ENCODE data around the gene RPL22L1.

DNA sequence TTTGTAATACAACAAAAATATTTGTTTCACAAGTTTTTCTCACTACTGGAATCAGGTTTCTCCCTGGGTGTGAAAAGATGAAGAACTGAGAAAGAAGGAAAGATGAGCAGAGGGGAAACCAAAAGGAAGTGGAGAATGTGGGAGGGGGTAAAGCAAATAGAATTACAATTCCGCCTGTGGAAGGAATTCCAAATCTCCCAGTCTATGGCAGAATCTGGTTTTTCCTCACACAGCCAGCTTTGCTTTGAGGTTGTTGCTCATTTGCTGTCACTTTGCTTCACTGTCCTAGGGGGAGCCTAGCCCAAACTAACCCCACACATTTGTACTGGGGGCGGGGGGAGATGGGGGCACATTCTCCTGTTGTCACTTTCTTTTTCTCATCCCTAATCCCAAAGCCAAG is 43.9 kb downstream of the RPL22L1 start:
- TF ChIP-seq, protein P1, sequence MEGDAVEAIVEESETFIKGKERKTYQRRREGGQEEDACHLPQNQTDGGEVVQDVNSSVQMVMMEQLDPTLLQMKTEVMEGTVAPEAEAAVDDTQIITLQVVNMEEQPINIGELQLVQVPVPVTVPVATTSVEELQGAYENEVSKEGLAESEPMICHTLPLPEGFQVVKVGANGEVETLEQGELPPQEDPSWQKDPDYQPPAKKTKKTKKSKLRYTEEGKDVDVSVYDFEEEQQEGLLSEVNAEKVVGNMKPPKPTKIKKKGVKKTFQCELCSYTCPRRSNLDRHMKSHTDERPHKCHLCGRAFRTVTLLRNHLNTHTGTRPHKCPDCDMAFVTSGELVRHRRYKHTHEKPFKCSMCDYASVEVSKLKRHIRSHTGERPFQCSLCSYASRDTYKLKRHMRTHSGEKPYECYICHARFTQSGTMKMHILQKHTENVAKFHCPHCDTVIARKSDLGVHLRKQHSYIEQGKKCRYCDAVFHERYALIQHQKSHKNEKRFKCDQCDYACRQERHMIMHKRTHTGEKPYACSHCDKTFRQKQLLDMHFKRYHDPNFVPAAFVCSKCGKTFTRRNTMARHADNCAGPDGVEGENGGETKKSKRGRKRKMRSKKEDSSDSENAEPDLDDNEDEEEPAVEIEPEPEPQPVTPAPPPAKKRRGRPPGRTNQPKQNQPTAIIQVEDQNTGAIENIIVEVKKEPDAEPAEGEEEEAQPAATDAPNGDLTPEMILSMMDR (IDR thresholded peaks at IDR 0.05) = no peak
- TF ChIP-seq POLR2AphosphoS5 (IDR thresholded peaks at IDR 0.05) (no peak), POLR2A (IDR thresholded peaks at IDR 0.05) (no peak), EP300 (IDR thresholded peaks at IDR 0.05) (no peak)
